Stimulated activated CD8-positive, alpha-beta memory T cell treated with anti-CD3 and anti-CD28 coated beads, Interleukin-15, amount 100 ng/mL, for 24 hours (primary cell): ENCODE measurements around the gene F7.

Source experiments
- DNase-seq: peaks from one replicate; pipeline ENCODE4 v3.0.0-alpha.2; 2020; ENCODE audit warnings: low read depth

F7 gene

DNA sequence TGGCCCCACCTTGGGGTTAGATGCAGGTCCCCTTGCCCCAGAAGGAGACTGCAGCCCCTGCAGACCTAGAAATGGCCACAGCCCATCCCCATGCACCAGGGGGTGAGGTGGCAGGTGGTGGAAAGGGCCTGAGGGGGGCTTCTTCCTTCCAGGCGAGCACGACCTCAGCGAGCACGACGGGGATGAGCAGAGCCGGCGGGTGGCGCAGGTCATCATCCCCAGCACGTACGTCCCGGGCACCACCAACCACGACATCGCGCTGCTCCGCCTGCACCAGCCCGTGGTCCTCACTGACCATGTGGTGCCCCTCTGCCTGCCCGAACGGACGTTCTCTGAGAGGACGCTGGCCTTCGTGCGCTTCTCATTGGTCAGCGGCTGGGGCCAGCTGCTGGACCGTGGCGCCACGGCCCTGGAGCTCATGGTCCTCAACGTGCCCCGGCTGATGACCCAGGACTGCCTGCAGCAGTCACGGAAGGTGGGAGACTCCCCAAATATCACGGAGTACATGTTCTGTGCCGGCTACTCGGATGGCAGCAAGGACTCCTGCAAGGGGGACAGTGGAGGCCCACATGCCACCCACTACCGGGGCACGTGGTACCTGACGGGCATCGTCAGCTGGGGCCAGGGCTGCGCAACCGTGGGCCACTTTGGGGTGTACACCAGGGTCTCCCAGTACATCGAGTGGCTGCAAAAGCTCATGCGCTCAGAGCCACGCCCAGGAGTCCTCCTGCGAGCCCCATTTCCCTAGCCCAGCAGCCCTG is 12.8 kb downstream of the F7 start:
- no peak for DNase-seq

DNA sequence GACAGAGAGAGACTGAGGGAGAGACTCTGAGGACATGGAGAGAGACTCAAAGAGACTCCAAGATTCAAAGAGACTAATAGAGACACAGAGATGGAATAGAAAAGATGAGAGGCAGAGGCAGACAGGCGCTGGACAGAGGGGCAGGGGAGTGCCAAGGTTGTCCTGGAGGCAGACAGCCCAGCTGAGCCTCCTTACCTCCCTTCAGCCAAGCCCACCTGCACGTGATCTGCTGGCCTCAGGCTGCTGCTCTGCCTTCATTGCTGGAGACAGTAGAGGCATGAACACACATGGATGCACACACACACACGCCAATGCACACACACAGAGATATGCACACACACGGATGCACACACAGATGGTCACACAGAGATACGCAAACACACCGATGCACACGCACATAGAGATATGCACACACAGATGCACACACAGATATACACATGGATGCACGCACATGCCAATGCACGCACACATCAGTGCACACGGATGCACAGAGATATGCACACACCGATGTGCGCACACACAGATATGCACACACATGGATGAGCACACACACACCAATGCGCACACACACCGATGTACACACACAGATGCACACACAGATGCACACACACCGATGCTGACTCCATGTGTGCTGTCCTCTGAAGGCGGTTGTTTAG is 13.7 kb downstream of the F7 start:
- no peak for DNase-seq

DNA sequence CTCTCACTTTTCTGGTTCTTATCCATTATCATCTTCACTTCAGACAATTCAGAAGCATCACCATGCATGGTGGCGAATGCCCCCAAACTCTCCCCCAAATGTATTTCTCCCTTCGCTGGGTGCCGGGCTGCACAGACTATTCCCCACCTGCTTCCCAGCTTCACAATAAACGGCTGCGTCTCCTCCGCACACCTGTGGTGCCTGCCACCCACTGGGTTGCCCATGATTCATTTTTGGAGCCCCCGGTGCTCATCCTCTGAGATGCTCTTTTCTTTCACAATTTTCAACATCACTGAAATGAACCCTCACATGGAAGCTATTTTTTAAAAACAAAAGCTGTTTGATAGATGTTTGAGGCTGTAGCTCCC is 14.2 kb downstream of the F7 start:
- DNase-seq = no peak

DNA sequence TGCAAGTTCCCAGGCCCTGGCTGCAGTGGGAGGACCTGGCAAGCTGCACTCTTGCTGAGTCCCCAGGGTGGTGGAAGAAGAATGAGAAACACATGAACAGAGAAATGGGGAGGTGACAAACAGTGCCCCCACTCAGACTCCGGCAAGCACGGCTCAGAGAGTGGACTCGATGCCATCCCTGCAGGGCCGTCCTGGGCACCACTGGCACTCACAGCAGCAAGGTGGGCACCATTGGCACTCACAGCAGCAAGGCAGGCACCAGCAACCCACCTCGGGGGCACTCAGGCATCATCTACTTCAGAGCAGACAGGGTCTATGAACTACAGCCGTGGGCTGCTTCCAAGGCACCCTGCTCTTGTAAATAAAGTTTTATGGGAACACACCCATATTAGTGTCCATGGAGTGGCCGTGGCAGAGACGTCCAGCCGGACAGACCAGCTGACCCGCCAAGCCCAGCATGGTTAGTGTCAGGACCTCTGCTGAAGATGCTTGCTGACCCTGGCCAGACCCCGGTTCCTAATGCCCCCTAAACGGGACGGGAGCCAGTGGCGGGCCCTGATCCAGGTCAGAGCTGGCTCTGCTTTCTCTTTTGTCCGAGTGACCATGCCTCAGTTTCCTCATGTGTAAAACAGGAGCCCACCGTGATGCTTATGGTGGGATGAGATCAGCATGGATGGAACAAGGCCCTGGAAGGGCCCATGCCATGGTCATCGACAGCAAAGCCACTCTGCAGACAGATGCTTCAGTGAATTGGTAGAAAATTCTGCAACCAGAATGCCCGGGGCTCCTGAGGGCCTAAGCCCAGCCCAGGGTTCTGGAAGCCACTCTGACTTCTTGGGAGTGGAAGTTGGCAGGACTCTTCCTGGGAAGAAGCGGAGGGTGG is 14.9 kb downstream of the F7 start:
- no peak for DNase-seq

DNA sequence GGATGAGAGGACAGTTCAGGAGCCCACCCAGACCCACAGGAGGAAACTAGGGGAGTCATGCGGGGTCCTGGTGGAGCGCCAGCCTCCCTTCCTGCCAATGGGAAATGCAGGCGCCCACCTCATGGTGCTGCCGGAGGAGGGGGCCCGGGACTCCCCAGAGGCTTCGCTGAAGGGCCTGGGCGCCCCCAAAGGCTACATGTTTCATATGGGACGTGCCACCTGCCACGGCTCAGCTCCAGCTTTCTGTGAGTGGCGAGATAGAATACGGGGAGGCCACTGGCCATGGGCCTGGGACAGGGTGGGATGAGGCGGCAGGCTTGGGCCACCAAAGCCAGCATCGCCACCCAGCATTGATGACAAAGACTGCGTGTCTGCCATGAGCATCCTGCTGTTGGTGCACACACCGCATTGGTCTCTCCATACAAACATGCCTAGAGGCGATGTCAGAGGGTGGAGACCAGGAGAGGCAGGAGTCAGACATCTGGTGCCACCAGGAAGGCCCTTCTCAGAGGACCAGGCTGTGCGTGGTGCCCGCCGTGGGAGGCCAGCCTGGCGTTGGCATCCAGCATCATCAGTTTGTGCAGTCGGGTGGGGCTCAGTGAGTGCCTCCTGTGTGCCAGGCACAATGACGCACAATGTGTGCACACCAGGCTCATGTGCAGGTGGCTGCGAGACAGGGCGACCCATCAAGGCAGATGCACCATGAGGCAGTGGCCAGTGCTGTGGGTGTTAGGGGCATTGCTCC is 15.8 kb downstream of the F7 start:
- no peak for DNase-seq

DNA sequence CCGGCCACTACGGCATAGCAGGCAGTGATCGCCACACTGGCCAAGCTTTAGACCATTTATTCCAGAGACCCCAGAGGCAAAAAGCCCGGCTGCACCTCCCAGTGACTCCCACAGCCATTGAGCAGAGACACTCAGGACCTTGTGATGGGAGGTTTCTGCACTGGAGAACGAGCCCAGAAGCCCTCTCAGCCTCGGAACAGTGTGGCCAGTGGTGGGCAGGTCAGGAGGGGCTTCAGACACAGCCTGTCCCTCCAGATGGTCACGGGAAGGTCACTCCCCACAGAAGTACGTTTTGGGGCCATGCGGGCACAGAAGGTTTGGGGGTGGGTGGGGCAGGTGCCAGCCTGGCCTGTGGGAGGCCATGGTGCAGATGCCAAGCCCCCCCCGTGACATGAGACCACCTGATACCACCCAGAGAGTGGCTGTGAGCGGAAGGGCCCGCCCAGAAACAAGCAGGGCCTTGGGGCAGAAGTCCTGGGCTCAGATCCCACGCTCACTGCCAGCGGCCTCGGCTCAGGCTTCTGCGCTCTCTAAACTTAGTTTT is 16.4 kb downstream of the F7 start:
- no peak for DNase-seq

DNA sequence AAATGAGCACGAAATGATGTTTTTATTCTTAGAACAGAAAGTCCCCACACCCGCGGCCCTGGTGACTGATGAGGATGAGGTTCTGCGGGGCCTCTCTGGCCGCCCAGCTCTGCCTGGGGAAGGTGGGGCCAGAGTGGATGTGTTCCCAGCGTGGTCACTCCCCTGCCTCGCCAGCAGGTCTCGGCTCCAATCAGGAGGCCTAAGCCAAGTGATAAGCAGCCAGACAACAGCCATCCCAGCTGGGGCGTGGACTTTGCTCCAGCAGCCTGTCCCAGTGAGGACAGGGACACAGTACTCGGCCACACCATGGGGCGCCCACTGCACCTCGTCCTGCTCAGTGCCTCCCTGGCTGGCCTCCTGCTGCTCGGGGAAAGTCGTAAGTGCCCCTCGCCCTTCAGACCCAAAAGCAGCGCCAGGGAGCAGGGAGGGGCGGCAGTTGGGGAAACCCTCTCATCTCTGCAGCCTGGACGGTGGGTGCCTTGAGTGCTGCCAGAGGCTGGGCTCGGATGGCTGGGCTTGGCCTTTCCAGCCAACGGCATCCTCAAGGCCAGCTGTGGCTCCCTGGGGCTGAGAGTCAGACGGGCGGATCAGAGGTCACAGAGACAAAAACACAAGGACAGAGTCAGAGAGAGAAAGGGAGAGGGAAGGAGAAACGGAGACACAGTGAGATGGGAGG is 17.1 kb downstream of the F7 start, which contains the start of gene F10:
Gene F10 (plus strand): TSS at position 250 of the 676 bp plus-strand sequence. CDS start 57 bp downstream, at position 307.
- no peak for DNase-seq

DNA sequence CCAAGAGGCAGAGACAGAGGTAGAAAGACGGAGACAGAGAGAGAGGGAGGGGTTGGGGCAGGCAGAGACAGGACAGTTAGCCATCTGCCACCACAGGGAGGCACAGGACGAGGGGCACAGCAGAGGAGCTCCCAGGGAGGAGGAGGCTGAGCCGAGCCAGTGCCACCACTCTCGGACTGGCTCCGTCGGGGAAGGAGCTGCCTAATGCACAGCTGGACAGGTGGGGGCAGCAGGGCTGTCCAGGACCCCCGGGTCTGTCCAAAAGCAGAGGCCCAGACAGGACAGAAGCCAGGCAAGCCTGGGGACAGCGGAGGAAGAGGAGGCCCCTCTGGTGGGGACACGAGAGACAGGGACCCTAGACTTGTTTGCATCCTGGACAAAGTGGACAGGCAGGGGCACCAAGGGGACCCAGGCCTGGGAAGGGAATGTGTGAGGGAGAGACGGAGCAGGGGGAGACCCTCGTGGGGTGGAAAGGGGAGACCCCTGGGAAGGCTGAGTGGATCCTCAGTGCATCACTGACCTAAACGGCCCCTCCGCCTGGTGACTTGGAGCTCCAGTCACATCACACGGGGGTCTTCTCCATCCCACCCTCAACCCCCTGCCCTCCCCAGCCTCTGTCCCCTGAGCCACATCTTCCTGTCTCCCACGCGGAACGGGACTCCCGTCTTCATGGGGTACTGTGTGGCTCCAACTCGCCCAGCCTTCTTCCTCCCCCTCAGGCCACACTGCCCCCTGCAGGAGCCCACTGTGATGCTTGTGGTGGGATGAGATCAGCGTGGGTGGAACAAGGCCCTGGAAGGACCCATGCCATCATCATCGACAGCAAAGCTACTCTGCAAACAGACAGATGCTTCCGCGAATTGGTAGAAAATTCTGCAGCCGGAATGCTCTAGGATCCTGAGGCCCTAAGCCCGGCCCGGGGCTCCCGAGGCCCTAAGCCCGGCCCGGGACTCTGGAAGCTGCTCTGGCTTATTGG is 17.9 kb downstream of the F7 start:
- no peak for DNase-seq

DNA sequence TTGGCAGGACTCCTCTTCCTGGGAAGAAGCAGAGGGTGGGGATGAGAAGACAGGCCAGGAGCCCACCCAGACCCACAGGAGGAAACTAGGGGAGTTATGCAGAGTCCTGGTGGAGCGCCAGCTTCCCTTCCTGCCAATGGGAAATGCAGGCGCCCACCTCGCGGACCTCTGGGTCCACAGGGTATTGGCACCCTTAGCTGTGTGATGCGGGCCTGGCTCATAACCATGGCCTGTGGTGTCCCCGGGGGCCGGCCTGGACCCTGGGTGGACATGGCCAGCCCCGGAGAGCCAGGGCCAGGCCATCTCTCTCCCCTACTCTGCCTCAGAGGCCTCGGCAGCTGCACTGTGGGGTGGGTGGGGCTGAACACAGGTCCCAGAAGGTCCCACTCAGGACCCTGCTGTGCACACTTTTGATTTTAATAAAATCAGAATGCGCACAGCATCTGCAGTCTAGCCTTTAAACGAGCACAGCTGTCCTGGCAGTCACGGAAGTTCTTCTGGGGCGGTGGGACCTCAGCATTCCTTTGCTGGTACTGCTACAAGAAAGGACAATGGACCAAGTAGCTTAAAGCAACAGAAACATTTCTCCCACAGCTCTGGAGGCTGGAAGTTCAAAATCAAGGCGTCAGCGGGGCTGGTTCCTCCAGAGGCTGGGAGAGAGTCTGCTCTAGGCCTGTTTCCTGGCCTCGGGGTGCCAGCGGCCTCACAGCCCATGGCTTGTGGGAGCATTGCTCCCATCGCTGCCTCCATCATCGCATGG is 18.8 kb downstream of the F7 start:
- DNase-seq = no peak

DNA sequence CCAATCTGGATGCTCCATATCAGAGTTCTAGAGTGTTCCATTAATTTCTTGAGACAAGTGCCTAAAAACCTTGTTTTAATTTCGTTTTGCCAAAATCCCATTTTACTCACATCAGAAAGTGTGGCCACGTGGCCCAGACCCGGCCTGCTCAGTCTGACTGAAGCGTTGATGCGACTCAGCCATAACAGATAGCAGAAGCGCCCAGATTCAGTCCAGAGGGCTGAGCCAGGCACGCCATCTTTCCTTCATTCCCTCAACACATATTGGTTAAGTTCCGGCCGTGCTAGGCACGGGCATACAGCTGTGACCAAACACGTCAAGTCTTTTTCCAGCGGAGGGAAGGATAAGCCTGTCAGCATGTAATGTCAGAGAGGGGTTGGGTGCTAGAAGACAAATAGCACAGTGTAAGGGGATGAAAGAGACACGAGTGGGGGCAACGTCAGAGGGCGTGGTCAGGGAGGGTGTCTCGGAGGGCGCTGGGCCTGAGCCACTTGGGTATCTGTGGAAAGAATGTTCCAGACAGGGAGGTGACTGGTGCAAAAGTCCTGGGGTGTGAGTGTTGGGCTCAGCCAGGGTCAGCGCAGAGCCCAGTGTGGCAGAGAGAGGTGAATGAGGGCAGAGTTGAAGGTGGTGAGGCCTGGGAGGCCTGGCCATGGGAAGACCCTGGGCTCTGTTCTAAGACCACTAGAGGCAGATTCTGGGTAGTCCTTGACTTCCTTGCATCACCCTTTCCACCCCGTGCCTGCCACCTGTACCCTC is 20.1 kb downstream of the F7 start:
- DNase-seq = no peak

DNA sequence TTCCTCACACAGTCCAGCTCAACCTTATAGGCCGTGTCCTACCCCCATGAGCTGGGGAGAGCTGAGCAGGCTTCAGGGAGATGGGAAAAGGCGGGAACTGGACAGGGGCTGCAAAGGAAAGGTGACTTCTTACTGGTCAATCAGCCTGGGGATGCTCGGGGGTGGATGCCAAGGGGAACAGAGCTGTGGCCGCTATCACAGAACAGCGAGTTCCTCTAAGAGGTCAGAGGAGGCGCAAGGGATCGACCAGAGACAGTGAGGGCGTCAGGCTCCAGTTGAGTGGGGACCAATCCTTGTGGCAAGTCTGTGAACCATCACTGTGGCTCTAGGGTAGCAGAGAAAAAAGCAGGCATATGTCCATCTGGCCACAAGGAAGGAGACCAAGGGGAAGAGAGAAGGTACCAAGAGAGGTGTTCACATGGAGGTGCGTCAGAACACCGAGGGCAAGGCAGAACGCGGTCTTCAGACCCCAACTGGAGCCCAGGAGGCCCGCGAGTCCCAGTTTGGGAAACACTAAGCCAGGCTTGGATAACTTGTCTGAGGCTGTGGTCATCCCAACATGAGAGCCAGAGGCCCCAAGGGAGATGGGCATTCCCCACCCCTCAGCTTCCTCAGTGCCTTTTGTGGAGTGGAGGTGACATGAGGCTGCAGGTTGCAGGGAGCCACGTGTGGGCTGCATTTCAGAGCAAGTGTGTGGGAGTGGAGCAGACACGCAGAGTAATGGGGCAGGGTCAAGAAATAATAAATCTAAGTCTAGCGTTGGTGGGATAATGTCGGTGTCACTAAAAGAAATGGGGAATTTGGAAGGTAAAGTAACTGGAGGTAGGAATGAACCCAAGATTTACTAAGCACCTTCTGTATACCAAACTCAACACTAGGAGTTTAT is 20.9 kb downstream of the F7 start:
- no peak for DNase-seq

DNA sequence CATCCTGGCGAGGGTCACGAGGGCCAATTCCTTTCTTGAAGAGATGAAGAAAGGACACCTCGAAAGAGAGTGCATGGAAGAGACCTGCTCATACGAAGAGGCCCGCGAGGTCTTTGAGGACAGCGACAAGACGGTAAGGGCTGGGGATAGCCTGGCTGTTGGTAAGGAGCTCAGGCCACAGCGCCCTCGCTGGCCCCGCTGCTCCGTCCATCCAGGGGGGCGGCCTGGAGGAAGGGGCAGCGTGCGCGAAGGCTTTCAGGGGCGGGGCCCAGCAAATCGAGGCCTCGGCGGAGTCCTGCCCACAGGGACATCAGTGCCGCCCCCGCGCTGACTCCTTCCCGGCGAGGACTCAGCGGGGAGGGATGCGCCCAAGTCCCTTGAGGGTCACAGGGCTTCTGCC is 23.9 kb downstream of the F7 start:
- DNase-seq = no peak

DNA sequence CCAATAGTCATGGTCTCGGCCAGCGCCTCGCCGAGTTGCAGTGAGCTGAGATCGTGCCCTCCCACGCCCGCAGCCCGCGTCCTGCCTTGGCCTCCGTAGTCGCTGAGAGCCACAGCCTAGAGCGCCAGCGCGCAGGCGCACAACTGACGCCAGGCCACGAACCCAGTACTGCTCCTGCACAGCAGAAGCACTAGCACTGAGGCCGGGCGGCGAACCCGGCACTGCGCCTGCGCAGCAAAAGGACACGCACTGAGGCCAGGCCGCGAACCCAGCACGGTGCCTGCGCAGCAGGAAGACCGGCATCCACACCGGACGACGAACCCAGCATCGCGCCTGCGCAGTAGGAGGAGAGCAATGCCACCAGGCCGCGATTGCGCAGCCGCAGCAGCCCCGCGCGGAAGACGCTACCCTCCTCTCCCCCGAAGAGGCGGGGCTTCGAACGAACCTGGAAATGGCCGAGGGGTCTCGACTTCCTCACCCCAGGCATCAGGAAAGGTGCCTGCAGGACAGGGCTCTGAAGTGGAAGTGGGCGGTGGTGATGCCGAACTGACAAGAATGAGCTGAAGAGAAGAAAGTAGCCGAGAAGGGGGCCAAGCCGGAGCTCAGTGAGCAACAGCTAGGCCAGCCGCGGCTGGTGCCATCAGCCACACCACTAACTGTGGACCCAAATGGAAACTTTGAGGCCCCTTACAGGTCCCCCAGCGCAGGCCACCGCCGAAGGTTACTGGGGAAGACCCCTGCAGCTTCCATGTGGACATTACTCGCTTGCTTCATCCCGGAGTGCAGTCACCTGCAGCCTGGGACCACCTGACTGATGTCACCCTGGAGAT is 24.5 kb downstream of the F7 start:
- no peak for DNase-seq

DNA sequence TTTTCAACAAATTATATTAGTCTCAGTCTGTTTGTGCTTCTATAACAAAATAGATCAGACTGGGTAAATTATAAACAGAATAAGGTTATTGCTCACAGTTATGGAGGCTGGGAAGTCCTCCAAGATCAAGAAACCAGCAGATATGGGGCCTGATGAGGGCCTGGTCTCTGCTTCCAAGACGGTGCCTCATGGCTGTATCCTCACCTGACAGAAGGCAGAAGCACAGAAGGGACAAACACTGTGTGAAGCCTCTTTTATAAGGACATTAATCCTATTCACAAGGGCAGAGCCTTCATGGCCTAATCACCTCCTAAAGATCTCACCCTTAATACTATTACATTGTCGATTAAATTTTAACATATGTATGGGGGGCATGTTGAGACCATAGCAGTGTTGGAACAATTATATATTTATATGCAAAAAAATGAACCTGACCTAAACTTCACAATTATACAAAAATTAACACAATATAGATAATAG is 29.7 kb downstream of the F7 start:
- DNase-seq = no peak

DNA sequence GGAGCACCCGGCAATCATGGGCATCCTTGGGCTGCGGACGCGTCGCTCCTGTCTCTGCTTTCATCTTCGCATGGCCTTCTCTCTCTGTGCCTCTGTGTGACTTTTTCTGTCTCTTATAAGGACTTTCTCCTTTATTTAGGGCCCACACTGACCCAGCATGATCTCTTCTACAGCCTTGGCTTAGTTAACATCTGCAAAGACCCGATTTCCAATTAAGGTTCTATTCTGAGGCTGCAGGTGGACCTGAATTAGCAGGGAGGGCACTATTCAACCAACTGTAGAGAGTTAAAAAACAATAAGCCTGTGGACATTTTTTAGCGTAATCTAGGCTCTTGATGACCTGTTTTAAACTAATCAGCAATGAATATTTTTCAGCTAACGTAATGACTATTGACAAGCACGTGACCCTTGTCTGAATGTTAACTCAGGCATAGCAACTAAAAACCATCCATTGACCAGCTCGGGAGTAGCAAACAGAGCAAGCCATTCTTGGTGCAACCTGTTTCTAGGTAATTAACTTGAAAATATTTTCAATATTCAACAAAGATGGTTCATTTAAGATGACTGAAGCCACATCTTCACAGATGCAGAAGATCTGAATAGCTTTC is 32.2 kb downstream of the F7 start:
- DNase-seq = no peak
